Measurements from ENCODE around the gene CLSTN2.

CLSTN2 gene

DNA sequence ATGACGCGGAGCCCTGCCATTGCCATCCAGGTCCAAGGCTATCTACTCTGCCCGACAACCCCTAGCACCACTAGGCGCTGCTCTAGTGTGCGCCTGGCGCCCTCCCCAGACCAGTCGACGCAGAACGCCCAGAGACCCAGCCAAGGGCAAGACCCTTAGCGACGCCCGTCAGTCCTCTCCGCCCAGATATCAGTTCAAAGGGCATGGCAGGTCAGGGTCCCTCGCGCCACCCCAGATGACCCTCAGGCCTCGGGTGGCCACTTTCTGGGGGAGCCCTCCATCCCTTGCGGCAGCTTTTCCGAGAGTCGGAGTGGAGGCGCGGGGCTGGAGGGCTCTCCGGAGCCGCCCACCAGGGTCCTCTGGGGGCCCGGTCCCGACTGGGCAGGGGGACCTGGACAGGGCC, 371 bp upstream of the CLSTN2 start:
- Mint-ChIP-seq H3K4me1 (ENCODE audit: low read depth) (no peaks in the 10 kb centered on the region), H3K27ac (no peak overlapping the region), H3K36me3 (ENCODE audit: low read depth) (no peaks in the 10 kb centered on the region), H3K4me3 (no peak overlapping the region), H3K9me3 (no peaks in the 10 kb centered on the region), H3K27me3 (ENCODE audit: low read depth) (peaks cover 56% of the 10 kb centered on the region)

DNA sequence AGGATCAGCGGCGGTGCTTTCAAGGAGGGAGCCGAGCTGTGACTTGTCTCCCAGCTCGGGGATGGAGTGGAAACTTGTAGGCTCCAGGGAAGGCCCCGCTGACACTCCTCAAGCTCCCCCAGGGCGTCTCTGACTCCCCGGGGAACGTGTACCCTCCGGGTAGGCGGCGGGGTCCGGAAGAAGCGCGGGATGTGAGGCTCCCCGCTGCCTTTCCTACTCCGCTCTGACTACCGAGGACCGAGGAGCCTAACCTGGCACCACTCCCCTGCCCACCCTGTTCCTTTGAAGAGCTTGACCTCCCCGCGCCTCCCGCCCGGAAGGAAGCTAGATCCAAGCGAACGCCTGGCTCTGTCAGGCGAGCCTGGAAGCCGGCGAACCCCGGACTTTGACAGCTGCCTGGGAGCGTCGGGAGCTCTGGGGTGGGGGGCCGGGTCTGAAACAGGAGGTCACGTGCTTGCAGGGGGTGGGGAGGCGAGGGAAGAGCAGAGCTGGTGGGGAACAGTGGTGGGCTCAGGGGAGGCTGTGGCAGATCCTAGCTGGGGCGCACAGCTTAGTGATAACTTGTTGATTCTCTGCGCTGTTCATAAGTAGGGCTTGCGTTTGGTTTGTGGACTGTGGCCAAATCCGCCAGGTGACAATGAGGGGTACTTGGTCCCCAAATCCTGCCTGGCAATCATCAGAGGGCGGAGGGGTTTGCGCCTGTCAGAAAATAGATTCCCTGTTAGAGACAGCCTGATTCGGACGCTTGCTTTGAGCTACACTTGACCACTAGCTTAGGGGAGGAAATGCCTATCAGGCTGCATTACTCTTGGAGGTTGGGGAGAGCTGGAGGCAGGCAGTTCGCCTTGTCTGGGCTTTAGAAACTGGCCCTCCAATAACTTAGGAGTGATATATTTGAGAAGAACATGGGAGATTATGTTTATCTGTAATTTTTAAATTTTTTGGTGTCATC, 1.2 kb downstream of the CLSTN2 start:
- no peak overlapping the region for H3K27ac Mint-ChIP-seq
- no peaks in the 10 kb centered on the region for H3K4me1 Mint-ChIP-seq (ENCODE audit: low read depth)
- peaks cover 56% of the 10 kb centered on the region for H3K27me3 Mint-ChIP-seq (ENCODE audit: low read depth)
- no peak overlapping the region for H3K4me3 Mint-ChIP-seq
- no peaks in the 10 kb centered on the region for H3K9me3 Mint-ChIP-seq
- H3K36me3 Mint-ChIP-seq (ENCODE audit: low read depth), result no peaks in the 10 kb centered on the region

DNA sequence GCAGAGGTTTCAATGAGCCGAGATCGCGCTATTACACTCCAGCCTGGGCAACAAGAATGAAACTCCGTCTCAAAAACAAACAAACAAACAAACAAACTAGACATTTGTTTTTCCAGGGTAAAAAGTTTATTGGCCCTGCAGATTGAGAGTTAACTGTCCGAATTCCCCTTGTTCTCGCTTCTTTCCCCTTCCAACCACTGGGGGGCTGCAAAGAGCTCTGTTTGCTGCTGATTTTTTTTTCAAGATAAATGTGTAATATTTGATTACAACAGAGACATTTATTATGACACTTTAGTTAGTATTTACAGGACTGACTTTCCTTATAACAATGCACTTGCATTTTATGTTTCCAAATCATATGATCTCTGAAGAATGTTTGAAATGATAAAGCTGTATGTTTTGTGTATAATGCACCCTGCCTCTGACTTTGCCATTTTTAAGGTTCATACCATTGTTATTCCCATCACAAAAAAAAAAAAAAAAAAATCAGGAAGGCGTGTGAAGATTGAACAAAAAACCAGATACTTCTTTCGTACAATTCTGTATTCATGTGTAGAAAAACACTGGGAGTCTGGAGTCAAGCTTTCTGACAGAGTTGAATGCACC, 2.8 kb downstream of the CLSTN2 start:
- H3K27ac Mint-ChIP-seq, result no peak overlapping the region
- peaks cover 48% of the 10 kb centered on the region for H3K27me3 Mint-ChIP-seq (ENCODE audit: low read depth)
- no peaks in the 10 kb centered on the region for H3K4me1 Mint-ChIP-seq (ENCODE audit: low read depth)
- H3K36me3 Mint-ChIP-seq (ENCODE audit: low read depth), result no peaks in the 10 kb centered on the region
- no peaks in the 10 kb centered on the region for H3K9me3 Mint-ChIP-seq
- no peak overlapping the region for H3K4me3 Mint-ChIP-seq

DNA sequence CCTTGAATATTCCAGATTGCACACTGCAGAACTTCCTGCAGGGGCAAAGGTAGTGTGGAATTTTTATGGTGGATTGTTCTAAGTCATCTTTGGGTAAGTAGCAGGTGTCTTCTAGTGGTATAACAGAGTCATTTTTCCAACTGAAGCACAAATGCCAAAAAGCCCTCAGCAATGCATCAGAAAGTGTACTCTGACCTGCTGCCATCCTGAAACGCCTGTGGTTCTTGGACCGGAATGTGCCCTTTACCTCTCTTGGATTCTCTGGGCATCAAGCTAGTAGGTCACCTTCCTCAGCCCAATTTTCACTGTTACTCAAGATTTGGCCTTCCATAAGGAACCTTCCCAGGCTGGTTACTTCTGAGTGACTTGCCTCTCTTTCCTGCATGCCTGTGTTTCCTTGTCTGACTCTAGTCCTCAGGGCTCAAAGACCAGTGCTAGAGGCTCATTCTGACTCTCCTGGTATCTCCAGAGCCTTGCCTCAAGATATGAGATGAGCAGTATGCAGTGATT, 4.8 kb downstream of the CLSTN2 start:
- H3K4me1 Mint-ChIP-seq (ENCODE audit: low read depth), result no peaks in the 10 kb centered on the region
- H3K36me3 Mint-ChIP-seq (ENCODE audit: low read depth), result no peaks in the 10 kb centered on the region
- H3K27ac Mint-ChIP-seq, result no peak overlapping the region
- peaks cover 30% of the 10 kb centered on the region for H3K27me3 Mint-ChIP-seq (ENCODE audit: low read depth)
- no peaks in the 10 kb centered on the region for H3K9me3 Mint-ChIP-seq
- no peak overlapping the region for H3K4me3 Mint-ChIP-seq

DNA sequence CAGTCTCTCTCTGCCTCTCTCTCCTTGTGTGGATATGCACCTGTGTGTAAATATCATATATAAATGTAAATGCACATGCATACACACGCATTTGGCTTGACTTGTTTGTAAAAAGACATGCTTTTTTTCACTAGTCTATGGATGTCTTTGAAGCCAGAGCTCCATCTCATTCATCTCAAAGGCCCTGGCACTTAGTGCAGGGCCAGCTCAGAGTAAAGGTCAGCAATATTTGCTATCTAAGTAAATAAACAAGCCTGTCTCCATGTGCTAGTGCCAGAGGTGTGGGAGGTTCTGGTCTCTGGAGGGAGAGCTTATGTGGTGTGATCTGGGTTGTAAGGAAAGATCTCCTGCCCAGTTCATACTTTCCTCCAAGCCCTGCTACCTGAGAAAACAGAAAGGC, 5.6 kb downstream of the CLSTN2 start:
- Mint-ChIP-seq H3K36me3 (ENCODE audit: low read depth) (no peaks in the 10 kb centered on the region), H3K27me3 (ENCODE audit: low read depth) (peaks cover 28% of the 10 kb centered on the region), H3K27ac (no peak overlapping the region), H3K4me1 (ENCODE audit: low read depth) (no peaks in the 10 kb centered on the region), H3K4me3 (no peak overlapping the region), H3K9me3 (no peaks in the 10 kb centered on the region)

DNA sequence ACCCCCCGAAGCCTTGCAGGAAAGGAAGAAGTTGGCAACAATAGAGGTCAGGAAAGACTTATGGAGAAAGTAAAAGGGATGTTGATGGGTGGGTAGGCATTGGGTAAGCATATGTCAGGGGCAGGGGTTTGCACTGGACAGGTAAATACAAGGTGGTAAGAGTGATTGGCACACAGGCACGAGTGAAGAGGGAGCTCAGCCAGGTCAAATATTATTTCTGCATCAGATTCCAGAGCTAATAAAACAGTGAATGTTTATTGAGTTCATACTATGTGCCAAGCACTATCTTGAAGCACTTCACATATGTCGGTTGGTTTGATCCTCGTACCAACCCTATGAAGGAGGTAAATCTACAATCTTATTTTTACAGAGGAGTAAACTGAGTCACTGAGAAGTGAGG, 6.6 kb downstream of the CLSTN2 start:
- Mint-ChIP-seq H3K4me3 (no peak overlapping the region), H3K4me1 (ENCODE audit: low read depth) (no peaks in the 10 kb centered on the region), H3K27ac (no peak overlapping the region), H3K9me3 (no peaks in the 10 kb centered on the region), H3K27me3 (ENCODE audit: low read depth) (peaks cover 18% of the 10 kb centered on the region), H3K36me3 (ENCODE audit: low read depth) (no peaks in the 10 kb centered on the region)

DNA sequence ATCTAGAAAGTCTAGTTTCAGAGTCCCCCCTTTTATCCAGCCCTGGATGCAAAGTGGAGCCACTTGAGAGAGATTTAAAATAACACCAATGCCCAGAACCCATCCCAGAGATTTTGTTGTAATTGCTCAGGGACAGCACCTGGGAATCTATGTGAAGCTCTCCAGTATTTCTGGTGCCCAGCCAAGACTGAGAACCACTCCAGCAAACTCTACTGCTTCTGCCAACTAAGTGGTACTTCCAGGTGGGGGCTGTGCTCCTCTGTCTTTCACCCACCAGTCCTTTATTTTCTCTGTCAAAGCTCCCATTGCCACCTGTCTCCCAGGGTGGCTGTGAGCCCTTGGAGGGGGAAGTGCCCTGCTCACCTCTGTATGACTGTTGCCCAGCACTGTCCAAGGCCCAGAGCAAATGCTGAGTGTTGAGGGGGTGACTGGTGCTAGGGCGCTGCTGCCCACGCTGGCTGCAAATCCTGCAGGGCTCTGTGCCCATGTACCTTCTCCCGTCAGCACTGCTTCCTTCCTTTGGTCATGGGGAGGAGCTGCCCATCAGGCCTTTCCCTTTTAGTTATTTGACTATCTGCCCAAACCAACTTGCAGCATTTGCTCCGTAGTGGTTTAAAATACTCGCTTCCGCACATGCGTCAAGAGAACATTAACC, 9.4 kb downstream of the CLSTN2 start:
- Mint-ChIP-seq H3K4me1 (ENCODE audit: low read depth) (no peaks in the 10 kb centered on the region), H3K27ac (no peak overlapping the region), H3K27me3 (ENCODE audit: low read depth) (no peaks in the 10 kb centered on the region), H3K9me3 (no peaks in the 10 kb centered on the region), H3K4me3 (no peak overlapping the region), H3K36me3 (ENCODE audit: low read depth) (no peaks in the 10 kb centered on the region)

DNA sequence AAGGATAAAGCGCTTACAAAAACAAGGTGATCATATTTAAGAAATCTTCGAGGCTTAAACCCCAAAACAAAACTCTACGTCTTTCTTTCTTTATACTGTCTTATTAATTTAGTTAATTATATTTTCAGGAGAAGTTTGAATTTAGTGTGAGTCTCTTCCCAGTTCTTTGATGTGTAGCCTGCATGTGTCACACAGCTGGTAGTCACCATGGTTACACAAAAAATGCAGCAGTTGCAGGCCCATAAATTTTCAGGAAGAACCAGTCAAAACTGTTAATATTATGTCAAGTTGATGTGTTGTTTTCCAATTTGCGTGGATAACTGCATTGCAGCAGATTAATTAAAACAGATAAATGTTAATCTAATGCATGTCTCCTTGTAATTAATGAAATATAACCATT, 10.4 kb downstream of the CLSTN2 start:
- Mint-ChIP-seq H3K36me3 (ENCODE audit: low read depth) (no peaks in the 10 kb centered on the region), H3K4me3 (no peak overlapping the region), H3K27me3 (ENCODE audit: low read depth) (no peaks in the 10 kb centered on the region), H3K27ac (no peak overlapping the region), H3K4me1 (ENCODE audit: low read depth) (no peaks in the 10 kb centered on the region), H3K9me3 (no peaks in the 10 kb centered on the region)

DNA sequence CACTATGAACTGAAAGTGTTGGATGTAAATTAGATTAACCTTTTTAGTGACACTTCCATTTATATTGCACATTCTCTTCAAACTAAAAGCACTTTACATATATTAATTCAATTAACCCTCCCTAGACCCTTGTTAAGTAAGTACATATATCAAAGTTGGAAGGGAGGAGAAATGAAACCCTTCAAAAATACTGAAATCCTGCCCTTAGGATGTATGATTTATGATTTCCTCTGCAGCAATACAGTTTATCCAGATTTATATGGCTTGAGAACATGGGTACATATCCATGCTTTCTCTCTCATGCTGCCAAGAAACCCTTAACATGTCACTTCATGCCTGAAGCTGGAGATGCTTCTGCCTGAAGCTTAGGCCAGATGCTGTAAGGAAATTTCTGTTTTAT, 11.0 kb downstream of the CLSTN2 start:
- no peak overlapping the region for H3K27ac Mint-ChIP-seq
- no peak overlapping the region for H3K4me3 Mint-ChIP-seq
- no peaks in the 10 kb centered on the region for H3K9me3 Mint-ChIP-seq
- no peaks in the 10 kb centered on the region for H3K4me1 Mint-ChIP-seq (ENCODE audit: low read depth)
- H3K36me3 Mint-ChIP-seq (ENCODE audit: low read depth), result no peaks in the 10 kb centered on the region
- H3K27me3 Mint-ChIP-seq (ENCODE audit: low read depth), result no peaks in the 10 kb centered on the region

DNA sequence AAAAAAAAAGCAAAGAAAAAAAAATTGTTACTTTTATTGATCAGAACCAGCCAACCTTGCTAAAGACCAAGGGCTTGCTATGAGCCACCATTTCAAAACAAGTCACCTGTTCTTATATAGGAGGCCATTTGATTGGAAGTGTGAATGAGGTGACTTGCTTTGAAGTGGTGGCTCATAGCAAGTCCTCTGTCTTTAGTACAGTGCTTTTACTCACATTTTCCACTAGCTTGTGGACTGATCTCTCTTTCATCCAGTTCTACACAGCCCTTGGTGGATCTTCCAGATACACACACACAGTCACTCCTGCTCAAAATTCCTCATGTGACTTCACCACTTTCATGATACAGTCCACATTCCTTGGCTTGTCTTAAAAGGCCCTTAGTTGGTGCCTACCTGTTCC, 13.5 kb downstream of the CLSTN2 start:
- no peaks in the 10 kb centered on the region for H3K36me3 Mint-ChIP-seq (ENCODE audit: low read depth)
- no peaks in the 10 kb centered on the region for H3K27me3 Mint-ChIP-seq (ENCODE audit: low read depth)
- no peaks in the 10 kb centered on the region for H3K9me3 Mint-ChIP-seq
- no peaks in the 10 kb centered on the region for H3K4me1 Mint-ChIP-seq (ENCODE audit: low read depth)
- H3K4me3 Mint-ChIP-seq, result no peak overlapping the region
- no peak overlapping the region for H3K27ac Mint-ChIP-seq

DNA sequence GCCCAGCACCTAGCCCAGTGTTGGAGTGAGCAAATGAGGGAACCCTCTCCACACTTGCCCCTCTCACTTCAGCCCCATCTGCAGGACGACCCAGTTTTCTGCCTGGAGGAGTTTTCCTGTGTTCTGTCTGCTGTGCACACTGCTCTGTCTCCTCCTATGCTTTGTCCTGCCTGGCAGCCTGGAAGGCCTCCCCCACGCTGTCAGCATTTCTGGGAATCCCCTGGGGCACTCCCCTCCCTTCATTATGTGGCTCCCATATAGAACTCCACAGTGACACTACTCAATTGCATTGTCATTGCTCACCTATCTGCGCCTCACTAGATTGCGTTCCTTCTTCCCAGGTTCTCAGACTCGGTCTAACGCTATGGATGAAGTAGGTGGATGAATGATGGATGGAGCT, 13.9 kb downstream of the CLSTN2 start:
- H3K4me3 Mint-ChIP-seq, result no peak overlapping the region
- no peak overlapping the region for H3K27ac Mint-ChIP-seq
- H3K27me3 Mint-ChIP-seq (ENCODE audit: low read depth), result no peaks in the 10 kb centered on the region
- no peaks in the 10 kb centered on the region for H3K4me1 Mint-ChIP-seq (ENCODE audit: low read depth)
- H3K9me3 Mint-ChIP-seq, result no peaks in the 10 kb centered on the region
- H3K36me3 Mint-ChIP-seq (ENCODE audit: low read depth), result no peaks in the 10 kb centered on the region

DNA sequence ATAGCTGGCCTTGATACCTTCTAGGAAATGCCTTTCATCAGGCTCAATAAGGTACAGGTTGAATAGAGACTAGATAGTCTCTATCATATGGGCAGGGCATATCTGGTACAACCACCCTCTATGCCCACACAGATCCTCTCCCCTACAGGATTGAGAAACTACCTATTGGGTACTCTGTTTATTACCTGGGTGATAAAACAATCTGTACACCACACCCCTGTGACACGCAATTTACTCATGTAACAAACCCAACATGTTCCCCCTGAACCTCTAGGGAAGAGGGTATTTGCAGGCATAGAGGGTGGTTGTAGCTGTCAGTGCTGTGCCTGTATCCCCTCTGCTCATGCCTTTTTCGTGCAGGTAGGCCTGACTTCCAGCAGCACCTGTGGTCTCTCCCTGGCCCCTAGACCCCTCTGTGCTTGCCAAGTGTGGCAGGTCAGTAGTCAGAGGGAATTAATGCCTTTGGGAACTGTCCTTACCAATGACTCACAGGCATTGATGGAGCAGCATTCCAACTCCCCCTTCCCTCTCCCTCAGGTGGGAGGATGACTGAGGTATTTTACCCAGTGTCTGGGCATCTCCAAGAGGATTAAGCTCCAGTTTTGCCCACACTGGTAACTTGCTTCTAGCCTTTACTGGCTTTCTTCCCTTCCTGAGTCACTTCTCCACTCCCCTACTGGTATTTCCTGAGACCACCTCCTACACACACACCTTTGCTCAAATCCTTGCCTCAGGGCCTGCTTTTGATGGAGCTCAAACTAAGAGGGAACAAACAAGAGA, 18.3 kb downstream of the CLSTN2 start:
- Mint-ChIP-seq H3K27ac (no peak overlapping the region), H3K36me3 (ENCODE audit: low read depth) (no peaks in the 10 kb centered on the region), H3K27me3 (ENCODE audit: low read depth) (no peaks in the 10 kb centered on the region), H3K4me3 (no peak overlapping the region), H3K9me3 (no peaks in the 10 kb centered on the region), H3K4me1 (ENCODE audit: low read depth) (no peaks in the 10 kb centered on the region)

DNA sequence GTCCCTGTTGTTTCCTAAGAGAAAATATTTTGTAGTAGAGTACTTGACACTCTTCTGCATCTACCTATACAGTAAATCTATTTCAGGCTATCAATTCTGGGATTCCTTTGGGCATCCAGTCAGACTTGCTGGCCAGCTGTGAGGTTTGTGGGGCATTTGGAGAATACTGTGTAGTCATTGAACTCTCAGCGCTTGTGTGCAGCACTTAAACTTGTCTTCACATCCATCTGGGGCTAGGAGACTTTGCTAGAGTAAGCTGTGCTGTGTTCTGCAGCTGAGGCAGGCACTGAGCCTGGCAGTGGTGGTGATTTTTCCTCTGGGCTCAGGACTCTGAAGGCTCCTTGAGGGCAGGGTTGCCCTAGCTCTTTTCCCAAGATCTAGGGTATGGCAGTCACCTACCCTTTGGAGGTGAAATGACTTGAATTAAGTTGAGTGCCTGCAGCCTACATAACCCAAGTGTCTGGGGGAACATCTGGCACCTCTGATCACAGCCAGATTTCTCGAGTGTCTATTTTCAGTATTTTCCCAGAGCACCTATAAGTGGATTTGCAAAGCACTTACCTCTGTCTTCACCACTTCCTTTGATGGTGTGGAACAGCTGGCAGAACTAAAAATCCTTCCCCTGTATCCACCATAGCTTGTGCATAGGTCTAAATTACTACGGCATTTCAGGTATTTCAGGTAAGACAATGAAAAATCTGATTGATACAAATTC, 19.3 kb downstream of the CLSTN2 start:
- Mint-ChIP-seq H3K36me3 (ENCODE audit: low read depth) (no peaks in the 10 kb centered on the region), H3K9me3 (no peaks in the 10 kb centered on the region), H3K4me1 (ENCODE audit: low read depth) (no peaks in the 10 kb centered on the region), H3K27me3 (ENCODE audit: low read depth) (peaks cover 8% of the 10 kb centered on the region), H3K4me3 (no peak overlapping the region), H3K27ac (no peak overlapping the region)

DNA sequence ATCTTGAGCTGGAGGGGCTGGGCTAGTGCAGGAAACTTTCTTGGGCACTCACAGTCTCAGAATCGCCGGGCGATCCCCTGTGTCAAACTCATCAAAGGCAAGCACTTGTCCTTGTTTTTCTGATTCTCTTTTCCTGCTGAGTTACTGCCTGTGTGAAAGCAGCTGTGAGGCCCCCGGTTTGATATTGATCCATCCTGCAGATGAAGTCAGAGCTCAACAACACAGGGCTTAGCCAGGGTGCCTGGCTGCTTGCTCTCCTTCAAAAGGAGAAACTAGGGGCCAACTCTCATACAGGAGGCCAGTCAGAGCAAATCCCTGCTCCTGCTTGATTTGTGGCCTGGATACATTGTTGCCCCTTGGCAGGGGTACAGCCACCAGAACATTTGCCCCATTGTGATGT, 22.9 kb downstream of the CLSTN2 start:
- no peaks in the 10 kb centered on the region for H3K36me3 Mint-ChIP-seq (ENCODE audit: low read depth)

More for the DNA sequence above, 22.9 kb downstream of the CLSTN2 start:
- no peaks in the 10 kb centered on the region for H3K4me1 Mint-ChIP-seq (ENCODE audit: low read depth)
- no peak overlapping the region for H3K27ac Mint-ChIP-seq
- H3K27me3 Mint-ChIP-seq (ENCODE audit: low read depth), result peaks cover 11% of the 10 kb centered on the region
- H3K4me3 Mint-ChIP-seq, result no peak overlapping the region
- no peaks in the 10 kb centered on the region for H3K9me3 Mint-ChIP-seq
